RWPE2 (cell line): ENCODE results near the gene MOB3A.

ENCODE experiments used
- ATAC-seq: fragments of 200-7000 bp; cut with Tn5 transposase; 3 replicates; pipeline ENCODE4 v1.9.1; 2021; ENCODE audit warnings: low read depth
- DNase-seq: peaks from one replicate; pipeline ENCODE4 v3.0.0-alpha.2; 2020; ENCODE audit warnings: low spot score
- H3K27ac ChIP-seq: fragments of 450-650 bp; 2 replicates; pipeline ENCODE4 v1.5.1; 2017; ENCODE audit warnings: mild to moderate bottlenecking; ENCODE audit not compliant: poor library complexity, severe bottlenecking
- H3K27me3 ChIP-seq: fragments of 250-450 bp; sonication (Bioruptor Pico); 2 replicates; pipeline ENCODE4 v1.5.1; 2021; ENCODE audit warnings: mild to moderate bottlenecking, moderate library complexity; ENCODE audit not compliant: insufficient read depth, poor library complexity, severe bottlenecking
- H3K36me3 ChIP-seq: fragments of 250-450 bp; sonication (Bioruptor Pico); 2 replicates; pipeline ENCODE4 v1.5.1; 2020; ENCODE audit warnings: low read depth, mild to moderate bottlenecking, moderate library complexity
- H3K4me1 ChIP-seq: fragments of 250-450 bp; sonication (Bioruptor Pico); 2 replicates; pipeline ENCODE4 v1.5.1; 2021; ENCODE audit warnings: mild to moderate bottlenecking, moderate library complexity; ENCODE audit not compliant: insufficient read depth, poor library complexity, severe bottlenecking
- H3K4me3 ChIP-seq: fragments of 250-450 bp; sonication (Bioruptor Pico); 2 replicates; pipeline ENCODE4 v1.5.1; 2021; ENCODE audit warnings: mild to moderate bottlenecking, moderate library complexity; ENCODE audit not compliant: severe bottlenecking
- H3K9me3 ChIP-seq: fragments of 250-450 bp; sonication (Bioruptor Pico); 2 replicates; pipeline ENCODE4 v1.5.1; 2021; ENCODE audit warnings: mild to moderate bottlenecking, moderate library complexity; ENCODE audit not compliant: severe bottlenecking
- TF ChIP-seq, protein P1 (sequence below): fragments of 450-650 bp; IDR thresholded peaks from one replicate; pipeline ENCODE4 v1.5.1; 2017; ENCODE audit warnings: mild to moderate bottlenecking, moderate library complexity; ENCODE audit not compliant: poor library complexity, severe bottlenecking

The MOB3A gene

GRCh38 chr19:2053601-2054389, 42.3 kb downstream of the MOB3A start:
- no peak for ATAC-seq
- peak; percentile 52 for DNase-seq
- peak overlapping the region; percentile 97 for H3K27ac ChIP-seq
- H3K4me1 ChIP-seq, result peaks cover 34% of the 10 kb centered on the region
- peaks cover 18% of the 10 kb centered on the region for H3K36me3 ChIP-seq
- H3K27me3 ChIP-seq, result no peaks in the 10 kb centered on the region
- no peak overlapping the region for H3K4me3 ChIP-seq
- TF ChIP-seq, protein P1, sequence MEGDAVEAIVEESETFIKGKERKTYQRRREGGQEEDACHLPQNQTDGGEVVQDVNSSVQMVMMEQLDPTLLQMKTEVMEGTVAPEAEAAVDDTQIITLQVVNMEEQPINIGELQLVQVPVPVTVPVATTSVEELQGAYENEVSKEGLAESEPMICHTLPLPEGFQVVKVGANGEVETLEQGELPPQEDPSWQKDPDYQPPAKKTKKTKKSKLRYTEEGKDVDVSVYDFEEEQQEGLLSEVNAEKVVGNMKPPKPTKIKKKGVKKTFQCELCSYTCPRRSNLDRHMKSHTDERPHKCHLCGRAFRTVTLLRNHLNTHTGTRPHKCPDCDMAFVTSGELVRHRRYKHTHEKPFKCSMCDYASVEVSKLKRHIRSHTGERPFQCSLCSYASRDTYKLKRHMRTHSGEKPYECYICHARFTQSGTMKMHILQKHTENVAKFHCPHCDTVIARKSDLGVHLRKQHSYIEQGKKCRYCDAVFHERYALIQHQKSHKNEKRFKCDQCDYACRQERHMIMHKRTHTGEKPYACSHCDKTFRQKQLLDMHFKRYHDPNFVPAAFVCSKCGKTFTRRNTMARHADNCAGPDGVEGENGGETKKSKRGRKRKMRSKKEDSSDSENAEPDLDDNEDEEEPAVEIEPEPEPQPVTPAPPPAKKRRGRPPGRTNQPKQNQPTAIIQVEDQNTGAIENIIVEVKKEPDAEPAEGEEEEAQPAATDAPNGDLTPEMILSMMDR, result no peak
- no peaks in the 10 kb centered on the region for H3K9me3 ChIP-seq

DNA sequence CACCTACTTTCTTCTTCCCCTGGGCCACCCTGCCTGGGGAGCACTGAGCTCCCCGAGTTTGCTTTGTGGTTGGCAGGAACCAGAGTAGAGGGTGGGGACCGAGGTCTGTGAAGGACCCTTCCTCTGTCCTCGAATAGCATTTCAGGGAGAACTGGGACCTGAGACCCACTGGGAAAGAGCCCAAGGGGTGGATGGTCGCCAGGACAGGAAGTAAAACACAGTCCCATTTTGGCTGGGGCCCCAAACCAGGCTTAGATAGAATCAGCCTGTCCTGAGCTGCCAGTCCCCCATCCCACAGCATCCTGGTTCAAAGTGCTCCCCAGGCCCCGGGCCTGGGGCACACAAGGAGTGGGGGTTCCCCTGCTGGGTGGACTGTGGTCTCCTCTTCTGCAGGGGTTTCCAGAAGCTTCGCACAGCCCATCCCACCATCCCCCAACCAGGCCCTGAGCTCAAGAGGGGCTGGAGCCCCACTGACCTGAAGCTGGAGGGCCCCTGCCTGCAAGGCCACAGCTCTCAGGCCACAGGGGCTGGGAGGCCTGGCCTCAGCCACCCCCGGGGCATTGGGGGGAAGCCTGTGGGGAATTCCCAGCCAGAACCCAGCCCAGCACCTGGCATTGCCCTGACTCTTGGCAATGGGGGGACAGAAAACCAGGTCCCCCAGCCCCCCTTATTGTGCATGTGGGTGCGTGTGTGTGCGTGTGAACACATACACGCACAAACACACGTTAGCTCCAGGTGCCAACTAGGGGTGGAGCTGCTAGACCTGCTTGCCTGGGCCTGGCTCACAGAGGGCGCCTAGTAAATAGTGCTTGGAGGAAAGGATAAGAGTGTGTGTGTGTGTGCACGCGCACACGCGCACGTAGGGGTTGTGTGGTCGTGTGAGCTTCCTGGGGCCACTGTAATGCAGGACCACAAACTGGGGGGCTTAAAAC, 44.1 kb downstream of the MOB3A start:
- no peaks in the 10 kb centered on the region for H3K9me3 ChIP-seq
- ATAC-seq (no peak), DNase-seq (no peak)
- H3K27ac ChIP-seq, result peak overlapping the region; percentile 83
- TF ChIP-seq, protein P1, result no peak
- peaks cover 35% of the 10 kb centered on the region for H3K36me3 ChIP-seq
- peaks cover 46% of the 10 kb centered on the region for H3K4me1 ChIP-seq
- H3K4me3 ChIP-seq, result no peak overlapping the region
- no peaks in the 10 kb centered on the region for H3K27me3 ChIP-seq

GRCh38 chr19:2050991-2051772, 44.9 kb downstream of the MOB3A start, which contains the start of gene MKNK2:
Gene MKNK2, minus strand, starts transcription at chr19:2051244. Its CDS starts 393 bp downstream, at chr19:2050851.
- peak within 1 kb of the TSS; percentile 83 for H3K27ac ChIP-seq
- TF ChIP-seq, protein P1, result peak; percentile 44
- DNase-seq (peak; percentile 77), ATAC-seq (peak; percentile 53)
- peaks cover 47% of the 10 kb centered on the region for H3K4me1 ChIP-seq
- no peaks in the 10 kb centered on the region for H3K27me3 ChIP-seq
- no peaks in the 10 kb centered on the region for H3K9me3 ChIP-seq
- H3K4me3 ChIP-seq, result peak within 1 kb of the TSS; percentile 77
- H3K36me3 ChIP-seq, result peaks cover 44% of the 10 kb centered on the region

DNA sequence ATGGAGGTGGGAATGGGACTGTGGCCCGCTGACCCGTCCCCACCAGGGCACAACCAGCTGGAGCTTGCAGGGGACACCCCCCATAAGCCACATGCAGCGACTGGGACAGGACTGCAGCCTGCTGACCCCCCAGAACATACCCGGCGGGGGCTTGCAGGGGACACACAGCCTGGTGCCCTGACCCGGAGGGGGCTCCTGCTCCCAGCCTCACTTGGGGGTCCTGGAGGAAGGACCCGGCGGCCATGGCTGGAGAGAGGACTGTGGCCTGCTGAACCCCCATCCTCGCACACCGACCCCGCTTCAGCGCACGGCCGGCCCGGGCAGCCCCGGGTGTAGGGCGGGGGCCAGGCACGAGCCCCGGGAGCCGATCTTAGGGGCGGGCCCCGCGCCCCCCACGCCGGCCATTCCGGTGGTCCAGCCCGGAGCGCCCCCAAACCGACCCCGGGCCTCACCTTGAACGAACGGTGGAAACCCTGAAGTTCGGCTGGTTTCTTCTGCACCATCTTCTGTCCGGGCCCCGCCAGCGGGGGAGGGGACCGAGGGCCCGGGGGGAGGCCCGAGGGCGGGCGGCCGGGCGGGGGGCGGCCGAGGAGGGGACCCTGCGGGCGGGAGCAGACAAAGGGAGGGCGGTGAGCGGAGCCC, 45.7 kb downstream of the MOB3A start:
- Histone ChIP-seq H3K36me3 (peaks cover 51% of the 10 kb centered on the region), H3K27ac (peak overlapping the region; percentile 83), H3K4me1 (peaks cover 46% of the 10 kb centered on the region), H3K9me3 (no peaks in the 10 kb centered on the region), H3K4me3 (peak overlapping the region; percentile 77), H3K27me3 (no peaks in the 10 kb centered on the region)
- TF ChIP-seq, protein P1, result no peak
- DNase-seq (no peak), ATAC-seq (no peak)
